ENCODE results near the gene SLC30A5.
"Not testable (repeated sequence)": the region's sequence is repeated elsewhere in the genome, so short reads cannot be mapped to it uniquely, and the experiment has no call there.

GRCh38 chr5:69045213-69045612 is 48.6 kb upstream of the SLC30A5 start:
- TF ChIP-seq CTCF, POLR2AphosphoS5 (IDR thresholded peaks at IDR 0.05): not testable (repeated sequence)
